ENCODE measurements around the gene IL22.

Gene IL22

DNA sequence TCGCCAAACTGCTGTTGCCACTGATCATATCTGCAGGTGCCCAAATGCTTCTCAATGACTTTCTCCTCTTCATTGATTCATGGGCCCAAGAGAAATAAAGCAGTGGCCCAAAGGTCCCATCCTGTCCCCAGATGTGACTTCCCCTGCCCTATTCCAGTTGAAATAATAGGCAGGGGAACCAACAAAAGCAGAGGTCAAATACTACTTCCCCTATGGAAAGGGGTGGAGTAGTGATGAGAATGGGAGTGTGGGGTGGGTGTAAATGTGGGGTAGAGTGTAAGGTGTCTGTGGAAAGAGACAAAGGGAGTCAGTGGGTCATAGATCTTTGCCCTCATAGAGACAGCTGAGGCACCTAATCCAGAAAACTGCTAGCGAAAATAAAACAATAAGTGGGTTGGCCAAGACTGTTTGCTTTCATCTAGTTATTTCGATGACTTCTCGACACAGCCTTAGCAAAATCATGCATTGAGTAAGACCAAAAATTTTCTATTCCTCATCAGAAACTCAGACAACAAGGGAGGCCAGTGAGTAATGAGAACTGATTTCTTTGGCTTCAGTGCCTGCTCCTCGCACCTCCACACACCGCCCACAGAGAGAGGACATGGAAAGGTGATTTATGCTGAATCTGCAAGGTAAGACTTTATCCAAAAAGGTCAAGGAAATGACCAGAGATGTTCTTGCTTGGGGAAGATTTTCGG, 10.9 kb upstream of the IL22 start:
- DNase-seq (ENCODE audit: low spot score): no peak

DNA sequence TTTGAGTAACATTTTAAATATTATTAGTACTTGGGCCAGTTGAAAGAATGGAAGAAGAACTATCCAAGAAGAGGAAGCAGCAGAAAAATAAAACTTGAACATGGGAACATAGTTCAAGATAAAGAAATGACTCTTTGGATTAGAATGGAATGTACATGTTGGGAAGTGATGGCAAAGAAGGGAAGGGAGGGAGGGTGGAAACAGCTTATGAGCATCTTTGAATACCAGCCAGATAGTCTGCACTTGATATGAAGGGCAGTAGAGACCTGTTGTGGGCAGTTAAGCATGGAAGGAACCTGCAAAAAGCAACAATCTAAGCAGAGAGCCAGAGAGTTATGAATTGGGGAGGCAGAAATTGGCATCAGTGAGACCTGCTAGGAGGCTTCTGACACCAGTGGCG, 10.0 kb upstream of the IL22 start:
- DNase-seq (ENCODE audit: low spot score): no peak

DNA sequence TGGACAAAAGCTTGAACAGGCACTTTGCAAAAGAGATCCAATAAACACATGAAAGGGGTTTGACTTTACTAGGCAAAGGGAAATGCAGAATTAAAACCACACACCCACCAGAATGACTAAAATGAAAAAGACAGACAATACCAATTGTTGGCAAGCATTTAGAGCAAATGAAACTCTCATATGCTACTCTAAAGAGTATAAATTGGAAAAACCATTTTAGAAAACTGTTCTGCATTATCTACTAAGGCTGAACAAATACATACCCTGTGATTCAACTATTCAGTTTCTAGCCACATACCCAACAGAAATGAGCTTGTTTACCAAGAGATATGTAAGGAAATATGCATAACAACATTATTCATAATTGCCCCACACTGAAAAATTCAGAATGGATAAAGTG, 8.5 kb upstream of the IL22 start:
- no peak for DNase-seq (ENCODE audit: low spot score)

DNA sequence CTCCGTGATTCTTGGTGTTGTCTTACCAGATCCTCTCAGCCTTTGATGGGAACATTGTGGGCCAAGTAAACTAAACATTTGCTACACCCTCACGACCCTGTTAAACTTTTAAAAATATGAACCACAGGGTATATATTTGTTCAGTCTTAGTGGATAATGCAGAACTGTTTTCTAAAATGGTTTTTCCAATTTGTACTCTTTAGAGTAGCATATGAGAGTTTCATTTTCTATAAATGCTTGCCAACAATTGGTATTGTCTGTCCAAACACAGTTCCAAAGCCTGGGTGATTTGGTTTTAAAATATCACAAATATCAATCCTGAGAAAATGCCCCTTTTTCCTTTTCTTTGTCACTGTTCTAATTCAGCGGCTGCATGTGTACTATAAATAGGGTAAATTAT, 6.7 kb upstream of the IL22 start:
- no peak for DNase-seq (ENCODE audit: low spot score)

- DNase-seq (ENCODE audit: low spot score): no peak
These were observed 6.0 kb upstream of the IL22 start for GRCh38 chr12:68259318-68259940.

DNA sequence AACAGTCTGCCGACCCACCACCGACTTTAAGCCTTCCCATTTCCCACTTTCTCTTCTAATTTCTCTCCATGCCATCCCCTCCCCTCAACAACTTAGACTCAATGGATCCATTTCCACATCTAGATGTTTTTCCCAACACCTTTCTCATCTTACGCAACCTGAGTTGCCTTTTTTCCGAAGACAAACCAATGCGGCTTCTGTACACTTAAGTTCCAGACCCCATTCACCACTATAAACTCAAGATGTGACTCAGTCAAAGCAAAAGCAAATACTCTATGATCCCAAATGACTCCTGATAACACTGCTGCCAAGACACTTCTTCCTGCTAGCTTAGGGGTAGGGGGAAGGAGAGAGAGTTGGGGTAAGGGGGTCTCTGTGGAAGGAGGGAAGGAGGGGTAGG, 1.3 kb downstream of the IL22 start:
- no peak for DNase-seq (ENCODE audit: low spot score)

DNA sequence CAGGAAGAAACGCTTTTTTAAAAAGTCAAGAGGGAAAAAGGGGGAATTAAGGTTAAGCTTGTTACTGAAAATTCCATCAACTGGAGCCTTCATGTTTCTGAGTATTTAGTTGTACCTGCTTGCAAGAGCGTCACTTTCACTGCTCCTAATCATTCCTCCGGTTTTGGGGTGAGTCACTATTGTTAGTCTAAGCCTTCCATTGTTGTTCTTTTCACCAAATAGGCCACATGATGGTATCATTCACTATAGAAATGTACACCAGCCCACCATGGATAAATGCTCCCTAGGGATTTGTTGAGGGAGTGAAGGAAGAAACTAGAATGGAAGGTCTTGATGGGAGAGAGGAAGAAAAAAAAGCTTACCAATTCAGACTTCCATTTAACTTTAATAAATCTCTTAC, 3.0 kb downstream of the IL22 start:
- DNase-seq (ENCODE audit: low spot score): no peak

- DNase-seq (ENCODE audit: low spot score): no peak
These were observed 5.6 kb downstream of the IL22 start for GRCh38 chr12:68247785-68248184.

DNA sequence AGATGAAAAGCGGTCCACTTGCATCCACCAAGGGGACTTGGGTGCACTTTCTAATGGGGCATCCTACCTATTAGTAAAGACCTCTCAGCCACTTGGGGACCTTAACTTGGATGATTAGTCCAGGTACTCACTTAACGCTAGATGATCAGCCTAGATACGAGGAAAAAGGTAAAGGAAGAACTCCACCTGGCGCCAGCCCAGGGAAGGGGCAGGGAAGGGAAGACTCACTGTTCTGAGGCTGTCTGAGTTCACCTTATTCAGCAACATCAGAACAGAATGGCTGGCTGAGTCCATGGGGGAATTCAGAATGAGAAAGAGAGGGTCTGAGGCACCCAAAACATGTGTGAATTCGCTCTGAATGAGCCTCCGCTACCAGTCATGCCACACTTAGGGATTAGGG, 7.1 kb downstream of the IL22 start:
- DNase-seq (ENCODE audit: low spot score): no peak

GRCh38 chr12:68245180-68246021, 8.0 kb downstream of the IL22 start:
- DNase-seq (ENCODE audit: low spot score): no peak

DNA sequence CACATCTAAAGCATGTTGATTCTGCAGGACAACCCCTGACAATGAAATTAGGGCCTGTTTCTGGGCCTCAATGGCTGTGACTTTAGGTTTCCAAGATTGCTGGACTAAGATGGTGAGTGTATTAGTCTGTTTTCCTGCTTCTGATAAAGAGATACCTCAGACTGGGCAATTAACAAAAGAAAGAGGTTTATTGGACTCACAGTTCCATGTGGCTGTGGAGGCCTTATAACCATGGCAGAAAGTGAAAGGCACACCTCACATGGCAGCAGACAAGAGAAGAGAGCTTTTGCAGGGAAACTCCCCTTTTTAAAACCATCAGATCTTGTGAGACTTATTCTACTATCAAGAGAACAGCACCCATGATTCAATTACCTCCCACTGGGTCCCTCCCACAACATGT, 10.6 kb downstream of the IL22 start:
- no peak for DNase-seq (ENCODE audit: low spot score)

DNA sequence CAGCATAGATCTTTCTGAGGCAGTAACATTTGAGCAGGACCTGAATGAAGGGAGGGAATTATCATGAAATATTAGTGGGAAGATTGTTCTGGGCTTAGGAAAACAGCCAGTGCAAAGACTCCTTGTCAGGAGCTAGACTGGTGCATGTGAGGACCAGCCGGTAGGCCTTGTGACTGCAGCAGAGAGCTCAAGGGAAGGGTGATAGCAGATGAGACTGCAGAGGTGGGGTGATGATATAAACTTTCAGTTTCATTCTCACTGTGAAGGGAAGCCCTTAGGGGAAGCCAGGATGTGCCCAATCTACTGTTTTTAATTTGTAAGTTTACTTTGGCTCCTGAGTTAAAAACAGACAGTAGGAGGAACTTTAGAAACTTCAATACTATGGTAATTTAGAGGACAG, 12.4 kb downstream of the IL22 start:
- DNase-seq (ENCODE audit: low spot score): no peak

DNA sequence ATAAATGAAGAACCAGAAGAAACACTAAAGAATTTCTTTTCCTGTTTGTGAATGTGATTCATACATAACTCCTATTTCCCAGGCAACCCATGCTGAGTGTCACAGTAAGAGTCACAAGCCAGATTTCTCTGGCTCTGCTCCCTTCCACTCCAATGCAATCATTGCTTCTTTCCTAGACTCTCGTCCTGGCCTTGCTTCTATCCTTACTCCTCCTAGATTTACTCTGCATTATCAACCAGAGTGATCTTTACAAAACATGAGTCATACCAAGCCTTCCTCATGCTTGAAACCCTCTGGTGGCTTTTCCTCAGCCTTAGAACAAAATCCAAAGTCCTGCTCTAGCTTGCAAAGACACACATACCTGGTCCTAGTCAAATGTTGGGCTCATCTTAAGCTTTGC, 13.3 kb downstream of the IL22 start:
- no peak for DNase-seq (ENCODE audit: low spot score)

DNA sequence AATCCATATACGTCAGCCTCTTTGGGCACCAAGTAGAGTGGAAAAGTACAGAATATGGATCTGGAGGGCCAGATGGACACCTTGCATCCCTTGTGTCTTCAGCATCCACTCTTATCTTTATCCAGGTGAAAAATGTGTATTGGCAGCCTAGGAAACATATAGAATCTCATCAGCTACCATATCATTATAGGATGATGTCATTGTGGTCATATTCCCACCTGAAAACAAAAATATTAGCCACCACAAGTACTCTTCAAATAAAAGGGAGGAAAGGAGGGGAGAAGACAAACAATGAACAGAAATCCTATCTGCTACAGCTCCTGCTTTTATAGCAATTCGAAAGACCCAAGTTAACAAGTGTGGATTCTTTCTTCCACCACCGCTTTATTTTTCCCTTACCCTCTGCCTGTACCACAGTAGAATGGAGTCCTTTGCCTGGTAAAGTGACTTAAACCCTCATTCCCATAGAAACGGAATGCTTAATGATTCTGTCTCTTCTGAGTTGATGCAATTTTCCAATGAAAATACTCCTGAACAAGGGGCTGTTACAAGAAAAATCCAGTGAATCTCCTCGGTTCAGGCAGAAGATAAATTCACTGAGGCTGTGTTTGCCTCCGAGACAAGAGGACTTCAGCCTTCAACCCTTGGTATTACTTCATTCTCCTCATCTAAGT, 14.0 kb downstream of the IL22 start:
- DNase-seq (ENCODE audit: low spot score): no peak

- no peak for DNase-seq (ENCODE audit: low spot score)
These were observed 15.8 kb downstream of the IL22 start for GRCh38 chr12:68237619-68238018.

- no peak for DNase-seq (ENCODE audit: low spot score)
These were observed 16.3 kb downstream of the IL22 start for GRCh38 chr12:68237078-68237477.

- DNase-seq (ENCODE audit: low spot score): no peak
These were observed 16.9 kb downstream of the IL22 start for GRCh38 chr12:68236421-68237059.

DNA sequence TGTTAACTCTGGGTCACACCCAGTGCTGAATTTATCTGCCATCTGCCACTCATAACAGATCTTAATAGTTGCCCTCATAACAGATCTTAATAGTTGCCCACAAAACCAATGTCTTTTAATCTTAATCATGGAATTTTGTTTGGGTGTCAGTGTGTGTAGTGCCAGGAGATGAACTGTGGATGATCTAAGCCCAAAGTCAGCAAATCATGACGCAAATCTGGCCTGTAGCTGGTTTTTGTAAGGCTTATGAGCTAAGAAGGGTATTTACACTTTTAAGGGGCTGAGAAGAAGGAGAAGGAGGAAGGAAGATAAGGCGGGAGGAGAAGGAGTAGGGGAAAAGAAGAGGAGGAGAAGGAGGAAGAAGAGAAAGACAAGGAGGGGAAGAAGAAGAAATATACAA, 17.8 kb downstream of the IL22 start:
- DNase-seq (ENCODE audit: low spot score): no peak

DNA sequence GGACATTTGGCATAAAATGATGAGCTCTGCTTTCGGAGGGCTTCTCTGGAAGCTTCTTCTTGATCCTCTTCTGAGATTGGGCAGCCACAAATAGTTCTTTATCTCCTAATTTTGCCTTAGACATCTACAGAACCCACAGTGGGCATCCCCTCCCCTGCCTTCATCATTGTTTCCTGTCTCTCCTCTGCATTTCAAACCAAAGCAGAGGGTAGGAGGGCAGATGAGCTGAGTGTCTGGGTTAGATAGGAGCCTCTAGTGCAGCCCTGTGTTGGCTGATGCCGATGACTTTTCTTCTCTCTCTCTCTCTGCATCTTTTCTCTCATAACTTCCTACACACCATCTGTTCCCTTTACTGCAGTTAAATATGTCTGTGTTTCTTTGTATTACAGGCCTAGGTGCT, 19.3 kb downstream of the IL22 start:
- no peak for DNase-seq (ENCODE audit: low spot score)

- no peak for DNase-seq (ENCODE audit: low spot score)
These were observed 19.9 kb downstream of the IL22 start for GRCh38 chr12:68233498-68233897.

GRCh38 chr12:68231691-68232090, 21.7 kb downstream of the IL22 start:
- no peak for DNase-seq (ENCODE audit: low spot score)

- no peak for DNase-seq (ENCODE audit: low spot score)
These were observed 22.2 kb downstream of the IL22 start for GRCh38 chr12:68231229-68231628.
